Measurements from ENCODE around the gene MKNK1.

DNA sequence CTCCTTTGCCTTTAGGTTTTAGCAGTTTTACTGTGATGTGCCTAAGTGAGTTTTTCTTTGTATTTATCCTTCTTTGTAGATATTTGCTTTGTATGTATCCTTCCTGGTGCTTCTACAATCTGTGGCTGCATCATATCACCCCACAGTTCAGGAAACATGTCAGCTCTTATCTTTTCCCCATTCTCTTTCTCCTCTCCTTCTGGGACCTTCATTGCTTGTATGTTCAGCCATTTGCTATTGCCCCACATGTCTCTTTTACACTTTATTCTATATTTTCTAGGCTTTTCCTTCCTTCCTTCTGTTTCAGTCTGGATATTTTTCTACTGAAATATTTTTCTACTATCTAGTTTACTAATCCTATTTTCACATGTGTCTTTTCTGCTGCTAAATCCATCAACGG lies 67.5 kb downstream of the MKNK1 start:
- TF ChIP-seq POLR2A (IDR thresholded peaks at IDR 0.05; ENCODE audit: low read depth, low read length) (no peak), POLR2AphosphoS5 (IDR thresholded peaks at IDR 0.05; ENCODE audit: low read depth, low read length) (no peak), TAF1 (IDR thresholded peaks at IDR 0.05; ENCODE audit: borderline replicate concordance, low read depth, low read length) (no peak)
